ENCODE data around the gene ETV1. TPM values are rescaled to one million over a fixed set of nuclear protein-coding genes. Genes with fewer than 3 reads are reported as not detected.

The ETV1 gene
- total RNA-seq, 1 experiment from 2014 or later = 68.5 TPM

- H3K27ac ChIP-seq (ENCODE audit: insufficient read length, low read depth, low read length) = peak overlapping the region; percentile 82
- no peak overlapping the region for H3K18ac ChIP-seq (ENCODE audit: insufficient read length, low read depth, low read length)
- peaks cover 0 to 2% (median 0%) of the 10 kb centered on the region in 3 experiments; a peak in 1 of 7 replicates for H3K36me3 Mint-ChIP-seq (ENCODE audit: insufficient read depth in 1 of 3, low read depth in 3 of 3)
- H3K23me2 ChIP-seq (ENCODE audit: insufficient read length, low read depth, low read length, poor library complexity, severe bottlenecking) = peaks cover 19% of the 10 kb centered on the region
- no peak overlapping the region for H3K4ac ChIP-seq (ENCODE audit: low read depth, low read length)
- no peaks in the 10 kb centered on the region for H4K20me1 ChIP-seq (ENCODE audit: control insufficient read depth, insufficient read depth, insufficient read length)
- peak; percentile 58 for DNase-seq
- H3K4me1 Mint-ChIP-seq = peaks cover 33 to 38% of the 10 kb centered on the region in 2 experiments
- H4K5ac ChIP-seq (ENCODE audit: insufficient read length, low read depth, low read length) = no peak overlapping the region
- WGBS (ENCODE audit: extremely low coverage, insufficient read length, low lambda C conversion rate) = no CpG with 5 or more reads among the region's 5 CpGs
- peak overlapping the region; percentile 88 for H3K9ac ChIP-seq (ENCODE audit: extremely low read depth, insufficient read length, low read length)
- H2BK120ac ChIP-seq (ENCODE audit: low read depth, low read length, poor library complexity, severe bottlenecking) = no peak overlapping the region
- H2BK12ac ChIP-seq (ENCODE audit: insufficient read length, low read depth, low read length) = no peak overlapping the region
- no peak overlapping the region for H2BK15ac ChIP-seq (ENCODE audit: low read depth, low read length)
- H3K4me2 ChIP-seq (ENCODE audit: insufficient read depth, insufficient read length, low read length) = peak overlapping the region; percentile 93
- no peak overlapping the region for H2AFZ ChIP-seq (ENCODE audit: low read length)
- no peak overlapping the region for H4K91ac ChIP-seq (ENCODE audit: insufficient read length, low read depth, low read length)
- H3K56ac ChIP-seq (ENCODE audit: insufficient read length, low read depth, low read length) = no peak overlapping the region
- no peak overlapping the region for H2AK5ac ChIP-seq (ENCODE audit: insufficient read length, low read length)
- no peaks in the 10 kb centered on the region for H3K9me3 Mint-ChIP-seq
- no peak overlapping the region for H3T11ph ChIP-seq (ENCODE audit: low read length)
- no peaks in the 10 kb centered on the region for H3K9me3 ChIP-seq (ENCODE audit: control insufficient read depth, low read depth, low read length)
- TF ChIP-seq, protein P1, sequence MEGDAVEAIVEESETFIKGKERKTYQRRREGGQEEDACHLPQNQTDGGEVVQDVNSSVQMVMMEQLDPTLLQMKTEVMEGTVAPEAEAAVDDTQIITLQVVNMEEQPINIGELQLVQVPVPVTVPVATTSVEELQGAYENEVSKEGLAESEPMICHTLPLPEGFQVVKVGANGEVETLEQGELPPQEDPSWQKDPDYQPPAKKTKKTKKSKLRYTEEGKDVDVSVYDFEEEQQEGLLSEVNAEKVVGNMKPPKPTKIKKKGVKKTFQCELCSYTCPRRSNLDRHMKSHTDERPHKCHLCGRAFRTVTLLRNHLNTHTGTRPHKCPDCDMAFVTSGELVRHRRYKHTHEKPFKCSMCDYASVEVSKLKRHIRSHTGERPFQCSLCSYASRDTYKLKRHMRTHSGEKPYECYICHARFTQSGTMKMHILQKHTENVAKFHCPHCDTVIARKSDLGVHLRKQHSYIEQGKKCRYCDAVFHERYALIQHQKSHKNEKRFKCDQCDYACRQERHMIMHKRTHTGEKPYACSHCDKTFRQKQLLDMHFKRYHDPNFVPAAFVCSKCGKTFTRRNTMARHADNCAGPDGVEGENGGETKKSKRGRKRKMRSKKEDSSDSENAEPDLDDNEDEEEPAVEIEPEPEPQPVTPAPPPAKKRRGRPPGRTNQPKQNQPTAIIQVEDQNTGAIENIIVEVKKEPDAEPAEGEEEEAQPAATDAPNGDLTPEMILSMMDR (conservative IDR thresholded peaks at IDR 0.05) = no peak
- no peak overlapping the region for H2BK20ac ChIP-seq (ENCODE audit: low read depth, low read length, poor library complexity, severe bottlenecking)
- no peaks in the 10 kb centered on the region for H3K79me1 ChIP-seq (ENCODE audit: insufficient read depth, low read depth, low read length, poor library complexity, severe bottlenecking)
- no peaks in the 10 kb centered on the region; the same call in 1 of the 2 replicates for H3K4me1 ChIP-seq (ENCODE audit: insufficient read depth, low read length)
- no peak overlapping the region for H4K8ac ChIP-seq (replicated peaks; ENCODE audit: insufficient read length, low read depth, low read length)
- H3K79me2 ChIP-seq (ENCODE audit: insufficient read depth, low read length) = no peaks in the 10 kb centered on the region; the same call in 1 of the 2 replicates
- no peaks in the 10 kb centered on the region for H3K27me3 Mint-ChIP-seq (ENCODE audit: low read depth)
- no peak overlapping the region for H3K14ac ChIP-seq (ENCODE audit: insufficient read depth, low read length)
- no peak overlapping the region for H3K23ac ChIP-seq (ENCODE audit: insufficient read length, low read depth, low read length)
- no peak overlapping the region for H3K27ac Mint-ChIP-seq
- H3K4me3 Mint-ChIP-seq = no peak overlapping the region
- H3K27me3 ChIP-seq (ENCODE audit: insufficient read depth, low read length) = no peaks in the 10 kb centered on the region
- H2BK5ac ChIP-seq (ENCODE audit: insufficient read length, low read length) = no peak overlapping the region
Measured at GRCh38 chr7:13988731-13989125, 738 bp downstream of the ETV1 start.
